Karpas-422 (cell line): Measurements from ENCODE around the gene FGD4. TPM values are rescaled to one million over a fixed set of nuclear protein-coding genes. Genes with fewer than 3 reads are reported as not detected.
A peak's percentile ranks its signal among the peaks of the same experiment; 100 is the strongest.

ENCODE experiments used
- DNase-seq: peaks from one replicate; pipeline ENCODE4 v3.0.0-alpha.2; 2015
- H2AFZ ChIP-seq: fragments of 200-600 bp; sonication (generic); 2 replicates; pipeline ENCODE4 v1.6.1; 2014; ENCODE audit warnings: antibody characterized with exemption, low read length, mixed read lengths
- H3K27ac ChIP-seq: fragments of 200-600 bp; sonication (generic); 2 replicates; pipeline ENCODE4 v1.5.1; 2014; ENCODE audit warnings: mild to moderate bottlenecking, low read length, moderate library complexity
- H3K27me3 ChIP-seq: fragments of 200-600 bp; sonication (generic); 2 replicates; pipeline ENCODE4 v1.6.1; 2014; ENCODE audit warnings: low read length, mixed read lengths
- H3K36me3 ChIP-seq: fragments of 200-600 bp; sonication (generic); 2 replicates; pipeline ENCODE4 v1.6.1; 2014; ENCODE audit warnings: low read length, mixed read lengths; ENCODE audit not compliant: insufficient read depth
- H3K4me1 ChIP-seq: fragments of 200-600 bp; sonication (generic); 2 replicates; pipeline ENCODE4 v1.6.1; 2014; ENCODE audit warnings: mild to moderate bottlenecking, low read length, mixed read lengths
- H3K4me2 ChIP-seq: fragments of 200-600 bp; sonication (generic); 2 replicates; pipeline ENCODE4 v1.6.1; 2014; ENCODE audit warnings: low read length, low read depth, mild to moderate bottlenecking; ENCODE audit not compliant: poor library complexity, severe bottlenecking
- H3K4me3 ChIP-seq: fragments of 200-600 bp; sonication (generic); 2 replicates; pipeline ENCODE4 v1.5.1; 2014; ENCODE audit warnings: mild to moderate bottlenecking, antibody characterized with exemption, low read length, mixed read lengths
- H3K79me2 ChIP-seq: fragments of 200-600 bp; sonication (generic); 2 replicates; pipeline ENCODE4 v1.6.1; 2014; ENCODE audit warnings: mild to moderate bottlenecking, low read length, mixed read lengths
- H3K9ac ChIP-seq: fragments of 200-600 bp; sonication (generic); 2 replicates; pipeline ENCODE4 v1.6.0; 2014; ENCODE audit warnings: low read length
- H3K9me2 ChIP-seq: fragments of 200-600 bp; sonication (generic), shearing (Covaris generic); replicated peaks from 2 replicates; pipeline ENCODE4 v1.6.0; 2014; ENCODE audit warnings: mild to moderate bottlenecking, low read length, moderate library complexity; ENCODE audit not compliant: insufficient read depth
- H3K9me3 ChIP-seq: fragments of 300-700, 200-600 bp; sonication (generic); 2 replicates; pipeline ENCODE4 v1.6.1; 2014; ENCODE audit warnings: low read length, mixed read lengths
- H4K20me1 ChIP-seq: fragments of 200-600 bp; sonication (generic); 2 replicates; pipeline ENCODE4 v1.6.1; 2014; ENCODE audit warnings: mild to moderate bottlenecking, antibody characterized with exemption, low read length, low read depth; ENCODE audit not compliant: insufficient read depth
- total RNA-seq: library from RNA; depleted of rRNA; stranded (reverse); fragments of >200 nt; shearing (Covaris generic); gene quantifications from 2 replicates; pipeline ENCODE4 v1.2.3, GENCODE V29; 2014; ENCODE audit warnings: low replicate concordance

FGD4 gene
- total RNA-seq, 1 experiment from 2014 or later = 0.11 TPM

DNA sequence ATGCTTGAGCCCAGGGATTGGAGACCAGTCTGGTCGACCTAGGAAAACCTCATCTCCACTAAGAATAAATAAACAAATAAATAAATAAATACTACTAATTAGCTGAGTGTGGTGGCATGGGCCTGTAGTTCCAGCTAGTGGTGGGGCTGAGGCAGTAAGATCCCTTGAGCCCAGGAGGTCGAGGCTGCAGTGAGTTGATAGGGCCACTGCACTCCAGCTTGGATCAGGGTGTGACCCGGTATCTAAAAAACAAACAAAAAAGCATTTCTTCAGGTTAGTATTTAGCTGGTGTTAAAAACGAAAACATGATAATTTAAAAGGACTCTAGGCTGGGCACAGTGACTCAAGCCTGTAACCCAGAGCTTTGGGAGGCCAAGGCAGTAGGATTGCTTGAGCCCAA lies 1.2 kb upstream of the FGD4 start:
- Histone ChIP-seq H3K4me1 (peaks cover 11% of the 10 kb centered on the region), H3K4me2 (no peak overlapping the region), H3K36me3 (no peaks in the 10 kb centered on the region)

DNA sequence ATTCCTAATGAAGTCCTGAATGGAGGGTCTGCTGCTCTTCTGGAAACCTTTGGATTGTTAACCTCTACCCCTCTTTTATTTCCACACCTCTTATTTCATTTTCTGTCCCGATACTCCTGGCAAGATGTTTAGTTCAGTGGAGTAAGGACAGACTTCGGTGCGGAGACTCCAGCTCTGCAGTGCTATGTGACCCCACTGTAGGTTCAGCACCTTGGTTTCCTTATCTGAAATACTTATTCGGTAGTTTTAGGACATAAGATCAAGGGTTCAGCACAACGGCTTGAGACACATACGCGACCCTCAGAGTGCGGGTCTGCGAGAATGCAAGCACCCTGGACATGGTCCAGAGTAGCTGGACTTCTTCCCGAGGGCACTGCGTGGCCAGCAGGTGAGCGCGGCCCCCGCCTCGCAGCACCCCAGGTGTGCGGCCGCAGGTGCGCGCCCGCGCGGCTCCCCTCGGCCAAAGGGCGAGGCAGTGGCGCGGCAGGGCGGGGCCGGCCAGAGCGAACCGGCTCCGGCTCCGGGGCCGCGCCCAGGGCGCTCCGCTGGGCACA lies 465 bp upstream of the FGD4 start:
- H3K27me3 ChIP-seq = no peaks in the 10 kb centered on the region; the same call in 1 of the 2 replicates
- H3K4me2 ChIP-seq = peak overlapping the region; percentile 81
- H3K36me3 ChIP-seq = no peaks in the 10 kb centered on the region
- H3K4me3 ChIP-seq = peak overlapping the region; percentile 72
- peak overlapping the region; percentile 55 for H3K9ac ChIP-seq
- peak overlapping the region; percentile 82; the same call in 1 of the 2 replicates for H2AFZ ChIP-seq
- peaks cover 11% of the 10 kb centered on the region for H3K4me1 ChIP-seq
- no peak for DNase-seq
- no peak overlapping the region for H3K27ac ChIP-seq
- no peaks in the 10 kb centered on the region for H4K20me1 ChIP-seq
- no peaks in the 10 kb centered on the region for H3K9me3 ChIP-seq
- no peaks in the 10 kb centered on the region for H3K9me2 ChIP-seq
- H3K79me2 ChIP-seq = no peaks in the 10 kb centered on the region

More for the DNA sequence above, 1.2 kb upstream of the FGD4 start:
- no peak overlapping the region for H3K27ac ChIP-seq
- H3K79me2 ChIP-seq = no peaks in the 10 kb centered on the region
- no peaks in the 10 kb centered on the region for H4K20me1 ChIP-seq
- H2AFZ ChIP-seq = no peak overlapping the region
- no peaks in the 10 kb centered on the region for H3K9me3 ChIP-seq
- no peak overlapping the region for H3K9ac ChIP-seq
- H3K9me2 ChIP-seq = no peaks in the 10 kb centered on the region
- DNase-seq = no peak
- no peaks in the 10 kb centered on the region; the same call in 1 of the 2 replicates for H3K27me3 ChIP-seq
- no peak overlapping the region for H3K4me3 ChIP-seq

DNA sequence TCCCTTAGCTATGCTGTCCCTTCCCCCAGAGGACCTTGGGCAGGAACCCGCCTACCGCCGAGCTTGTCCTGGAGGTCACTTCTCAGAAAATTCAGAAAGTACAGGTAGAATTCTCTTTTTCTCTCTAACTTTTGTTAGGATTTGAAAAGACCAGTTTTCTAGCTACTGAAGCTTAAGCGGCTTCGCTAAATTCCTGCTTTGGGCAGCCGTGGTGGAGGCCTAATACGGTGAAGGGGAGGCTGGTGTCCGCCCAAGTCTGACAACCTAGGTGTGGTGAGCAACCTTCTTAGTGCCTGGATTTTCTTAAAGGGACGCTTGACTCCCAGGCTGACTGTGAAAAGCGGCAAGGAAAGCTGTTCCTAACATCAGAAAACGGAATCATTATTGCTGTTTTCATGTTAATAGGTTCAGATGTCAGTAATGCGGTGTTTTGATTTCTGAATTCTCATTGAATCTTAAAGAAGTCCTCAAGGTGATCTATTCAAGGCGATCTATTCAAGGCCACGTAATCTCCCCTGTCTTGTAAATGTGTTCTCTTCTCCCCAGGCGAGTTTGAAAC lies 835 bp downstream of the FGD4 start:
- Histone ChIP-seq H3K9ac (no peak overlapping the region), H3K4me3 (peak overlapping the region; percentile 72)

DNA sequence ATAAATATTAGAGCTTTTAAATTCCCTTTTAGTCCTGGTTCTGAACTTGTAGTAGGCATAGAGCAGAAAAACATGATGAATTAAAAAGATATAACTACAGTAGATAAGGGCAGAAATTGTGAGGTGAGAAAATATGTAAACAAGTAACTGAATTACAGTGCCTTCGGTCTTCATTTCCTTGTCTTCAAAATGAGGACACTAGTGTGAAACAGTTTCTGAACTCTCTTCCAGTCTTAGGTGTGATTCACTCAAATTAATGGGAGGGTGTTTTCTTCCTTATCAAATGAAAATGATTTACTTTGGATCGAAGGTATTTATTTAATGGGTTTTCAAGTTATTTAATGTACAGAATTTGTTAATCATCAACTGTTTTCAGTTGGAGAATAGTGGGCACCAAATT lies 1.5 kb downstream of the FGD4 start:
- Histone ChIP-seq H2AFZ (no peak overlapping the region), H3K79me2 (no peaks in the 10 kb centered on the region), H3K27me3 (no peaks in the 10 kb centered on the region; the same call in 1 of the 2 replicates), H3K4me3 (no peak overlapping the region), H3K9me3 (no peaks in the 10 kb centered on the region), H3K9me2 (no peaks in the 10 kb centered on the region), H3K36me3 (no peaks in the 10 kb centered on the region), H4K20me1 (no peaks in the 10 kb centered on the region), H3K4me2 (no peak overlapping the region), H3K4me1 (peaks cover 11% of the 10 kb centered on the region), H3K9ac (no peak overlapping the region), H3K27ac (no peak overlapping the region)
- no peak for DNase-seq

More for the DNA sequence above, 835 bp downstream of the FGD4 start:
- no peaks in the 10 kb centered on the region for H3K36me3 ChIP-seq
- H3K79me2 ChIP-seq = no peaks in the 10 kb centered on the region
- H3K4me2 ChIP-seq = peak overlapping the region; percentile 81
- no peak overlapping the region for H3K27ac ChIP-seq
- H3K9me3 ChIP-seq = no peaks in the 10 kb centered on the region
- peak overlapping the region; percentile 82; the same call in 1 of the 2 replicates for H2AFZ ChIP-seq
- no peaks in the 10 kb centered on the region; the same call in 1 of the 2 replicates for H3K27me3 ChIP-seq
- peaks cover 11% of the 10 kb centered on the region for H3K4me1 ChIP-seq
- no peaks in the 10 kb centered on the region for H3K9me2 ChIP-seq
- H4K20me1 ChIP-seq = no peaks in the 10 kb centered on the region
- no peak for DNase-seq

DNA sequence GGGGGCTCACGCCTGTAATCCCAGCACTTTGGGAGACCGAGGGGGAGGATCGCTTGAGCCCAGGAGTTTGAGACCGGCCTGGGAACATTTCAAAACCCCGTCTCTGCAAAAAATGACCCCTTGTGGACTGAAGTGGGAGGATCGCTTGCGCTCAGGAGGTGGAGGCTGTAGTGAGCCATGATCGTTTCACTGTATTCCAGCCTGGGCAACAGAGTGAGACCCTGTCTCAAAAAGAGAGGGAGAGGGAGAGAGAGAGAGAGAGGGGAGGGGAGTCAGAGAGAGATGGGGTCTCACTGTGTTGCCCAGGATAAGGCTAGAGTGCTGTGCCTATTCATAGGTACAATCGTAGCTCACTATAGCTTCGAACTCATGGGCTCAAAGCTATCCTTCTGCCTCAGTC lies 2.8 kb downstream of the FGD4 start:
- H3K4me2 ChIP-seq = no peak overlapping the region
- no peaks in the 10 kb centered on the region; the same call in 1 of the 2 replicates for H3K27me3 ChIP-seq
- H3K9me3 ChIP-seq = no peaks in the 10 kb centered on the region
- no peak for DNase-seq
- no peak overlapping the region for H3K4me3 ChIP-seq
- H3K9ac ChIP-seq = no peak overlapping the region
- H3K4me1 ChIP-seq = peaks cover 11% of the 10 kb centered on the region
- H4K20me1 ChIP-seq = no peaks in the 10 kb centered on the region
- no peak overlapping the region for H3K27ac ChIP-seq
- H3K36me3 ChIP-seq = no peaks in the 10 kb centered on the region
- no peaks in the 10 kb centered on the region for H3K9me2 ChIP-seq
- H2AFZ ChIP-seq = no peak overlapping the region
- H3K79me2 ChIP-seq = no peaks in the 10 kb centered on the region

DNA sequence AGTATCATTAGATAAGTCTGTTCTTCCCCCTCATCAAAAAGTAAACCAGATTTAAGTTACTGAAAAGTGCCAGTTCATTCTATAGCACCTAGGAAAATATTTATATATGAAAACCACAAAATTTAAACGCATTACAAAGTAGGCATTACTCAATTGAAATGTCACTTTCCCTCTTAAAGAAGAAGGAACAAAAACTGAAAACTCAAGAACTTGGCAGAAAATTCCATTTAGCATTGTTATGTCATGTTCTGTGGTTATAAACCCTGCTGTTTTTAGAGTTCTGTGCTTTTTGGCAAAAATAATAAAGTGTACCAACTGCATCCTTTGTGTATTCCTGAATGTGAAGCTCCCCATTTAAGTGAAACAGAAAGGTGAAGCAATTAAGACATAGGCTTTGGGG lies 3.6 kb downstream of the FGD4 start:
- no peaks in the 10 kb centered on the region; the same call in 1 of the 2 replicates for H3K27me3 ChIP-seq
- no peak overlapping the region for H3K9ac ChIP-seq
- H3K9me2 ChIP-seq = no peaks in the 10 kb centered on the region
- no peak overlapping the region for H3K4me3 ChIP-seq
- H3K36me3 ChIP-seq = no peaks in the 10 kb centered on the region
- H3K79me2 ChIP-seq = no peaks in the 10 kb centered on the region
- H4K20me1 ChIP-seq = no peaks in the 10 kb centered on the region
- no peak overlapping the region for H2AFZ ChIP-seq
- no peaks in the 10 kb centered on the region for H3K9me3 ChIP-seq
- no peak for DNase-seq
- peaks cover 11% of the 10 kb centered on the region for H3K4me1 ChIP-seq
- no peak overlapping the region for H3K4me2 ChIP-seq
- H3K27ac ChIP-seq = no peak overlapping the region

DNA sequence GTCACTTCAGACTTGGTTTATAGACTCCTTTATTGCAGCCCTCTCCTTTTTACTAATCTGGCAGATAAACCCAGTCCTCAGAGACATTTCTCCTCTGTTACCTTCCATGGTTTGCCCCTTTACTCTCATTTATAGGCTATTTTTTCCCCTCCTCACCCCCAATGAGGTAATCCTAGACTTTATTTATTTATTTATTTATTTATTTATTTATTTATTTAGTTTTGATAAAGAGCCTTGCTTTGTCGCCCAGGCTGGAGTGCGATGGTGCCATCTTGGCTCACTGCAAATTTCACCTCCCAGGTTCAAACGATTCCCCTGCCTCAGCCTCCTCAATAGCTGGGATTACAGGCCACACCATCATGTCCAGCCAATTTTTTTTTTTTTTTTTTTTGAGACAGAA lies 8.4 kb downstream of the FGD4 start:
- Histone ChIP-seq H3K27me3 (no peaks in the 10 kb centered on the region), H3K4me3 (no peak overlapping the region), H3K9ac (no peak overlapping the region), H3K79me2 (no peaks in the 10 kb centered on the region), H3K4me1 (no peaks in the 10 kb centered on the region), H3K36me3 (no peaks in the 10 kb centered on the region), H3K4me2 (no peak overlapping the region), H3K9me3 (no peaks in the 10 kb centered on the region), H2AFZ (no peak overlapping the region), H3K27ac (no peak overlapping the region), H4K20me1 (no peaks in the 10 kb centered on the region), H3K9me2 (no peaks in the 10 kb centered on the region)
- no peak for DNase-seq

DNA sequence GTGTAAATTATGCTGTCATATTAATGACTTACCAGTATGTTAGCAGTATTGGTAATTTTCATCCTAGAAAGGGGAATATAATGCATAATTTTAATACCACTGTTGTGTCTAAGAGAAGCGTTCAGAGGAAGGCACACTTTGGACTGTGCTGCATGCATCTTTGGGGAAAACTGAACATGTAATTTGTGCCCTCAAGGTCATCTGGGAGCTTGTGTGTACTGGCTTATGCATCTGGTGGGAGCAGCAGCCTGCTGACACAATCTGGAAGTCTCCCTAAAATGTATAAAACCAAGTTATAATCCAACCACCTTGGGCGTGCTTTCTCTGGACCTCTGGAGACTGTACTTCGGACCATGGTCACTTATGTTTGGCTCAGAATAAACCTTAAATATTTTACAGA lies 14.1 kb downstream of the FGD4 start:
- DNase-seq = no peak
- Histone ChIP-seq H3K79me2 (no peaks in the 10 kb centered on the region), H3K9me3 (no peaks in the 10 kb centered on the region), H3K9me2 (no peaks in the 10 kb centered on the region), H3K4me2 (no peak overlapping the region), H3K27ac (no peak overlapping the region), H3K4me3 (no peak overlapping the region), H3K27me3 (no peaks in the 10 kb centered on the region), H3K4me1 (no peaks in the 10 kb centered on the region), H3K9ac (no peak overlapping the region), H4K20me1 (no peaks in the 10 kb centered on the region), H2AFZ (no peak overlapping the region), H3K36me3 (no peaks in the 10 kb centered on the region)
